Kidney (tissue), 14 donors: ENCODE results near the gene C2CD4B. TPM values are rescaled to one million over a fixed set of nuclear protein-coding genes. Genes with fewer than 3 reads are reported as not detected.

Source experiments
- DNase-seq, 5 donors: peaks; one replicate each; pipeline ENCODE4 v3.0.0-alpha.2; 2013 to 2020
- FAIRE-seq: peaks from 2 replicates; lab custom pipeline; 2012; peaks lifted over from hg19 to GRCh38; lab: Jason Lieb, UNC
- H3K27ac ChIP-seq, 2 donors: one replicate each; pipeline ENCODE4 v1.7.0; 2013; ENCODE audit warnings: low read depth in 2 of 2, low read length in 2 of 2, inconsistent platforms in 1 of 2
- H3K27me3 ChIP-seq: one replicate; pipeline ENCODE4 v1.7.1; 2013; ENCODE audit warnings: low read length, inconsistent platforms; ENCODE audit not compliant: control insufficient read depth, insufficient read depth
- H3K36me3 ChIP-seq, 3 donors: one replicate each; pipeline versions ENCODE4 v1.7.0 to v1.7.1; 2013; ENCODE audit warnings: low read length in 3 of 3, control low read depth in 1 of 3, inconsistent platforms in 1 of 3; ENCODE audit not compliant: insufficient read depth in 3 of 3, control insufficient read depth in 2 of 3
- H3K4me1 ChIP-seq, 3 donors: one replicate each; pipeline versions ENCODE4 v1.7.0 to v1.7.1; 2013; ENCODE audit warnings: low read length in 3 of 3, inconsistent platforms in 1 of 3, low read depth in 1 of 3; ENCODE audit not compliant: control insufficient read depth in 2 of 3, insufficient read depth in 2 of 3
- H3K4me3 ChIP-seq, 3 donors: one replicate each; pipeline versions ENCODE4 v1.7.0 to v1.8.1; 2013; ENCODE audit warnings: low read length in 3 of 3, control low read depth in 1 of 3, inconsistent platforms in 1 of 3
- H3K9ac ChIP-seq, 3 donors: one replicate each; pipeline versions ENCODE4 v1.7.0 to v1.7.1; 2013; ENCODE audit warnings: low read length in 3 of 3, control low read depth in 1 of 3, inconsistent platforms in 1 of 3
- H3K9me3 ChIP-seq, 3 donors: one replicate each; pipeline versions ENCODE4 v1.7.0 to v1.7.1; 2013; ENCODE audit warnings: low read length in 3 of 3, control low read depth in 1 of 3, inconsistent platforms in 1 of 3; ENCODE audit not compliant: control insufficient read depth in 2 of 3, insufficient read depth in 1 of 3
- intact Hi-C: fragments of 100-400 bp; cut with DNase I; formaldehyde crosslinking; loops from one replicate; pipeline ENCODE4 v1.11.1; 2022
- polyA plus RNA-seq: library from polyadenylated mRNA; stranded (reverse); fragments of 350-450 nt; fragmentation: Illumina TruSeq; extraction: RNeasy Lipid Tissue Mini Kit (QIAGEN cat#74804); gene quantifications from one replicate; pipeline ENCODE4 v1.2.3, GENCODE V29; 2014; ENCODE audit warnings: low read depth, low replicate concordance; ENCODE audit not compliant: insufficient read depth
- total RNA-seq: library from RNA; stranded (reverse); fragmentation: NEBNext Ultra II Directional; extraction: Animal tissue kit (Norgen Biotek cat#: 25700); gene quantifications from one replicate; pipeline ENCODE4 v1.2.1, GENCODE V29; 2021
- TF ChIP-seq, protein P1 (sequence below): IDR thresholded peaks from 3 replicates; pipeline ENCODE4 v1.5.1; 2012; ENCODE audit warnings: mild to moderate bottlenecking, moderate library complexity, borderline replicate concordance; ENCODE audit not compliant: insufficient read depth; ENCODE audit errors: extremely low read depth
- donor health status: control.
- donor health status: control.
- donor health status: control.
- donor health status: control.
- donor health status: control.
- donor health status: DM: yes; HTN: yes; CAD: no.
- donor health status: Normal renal cell carcinoma (clear cell type).

The C2CD4B gene
- total and polyA plus RNA-seq, 2 donors from 2014 or later = 0.26 to 4.2 TPM

- TF ChIP-seq, protein P1, sequence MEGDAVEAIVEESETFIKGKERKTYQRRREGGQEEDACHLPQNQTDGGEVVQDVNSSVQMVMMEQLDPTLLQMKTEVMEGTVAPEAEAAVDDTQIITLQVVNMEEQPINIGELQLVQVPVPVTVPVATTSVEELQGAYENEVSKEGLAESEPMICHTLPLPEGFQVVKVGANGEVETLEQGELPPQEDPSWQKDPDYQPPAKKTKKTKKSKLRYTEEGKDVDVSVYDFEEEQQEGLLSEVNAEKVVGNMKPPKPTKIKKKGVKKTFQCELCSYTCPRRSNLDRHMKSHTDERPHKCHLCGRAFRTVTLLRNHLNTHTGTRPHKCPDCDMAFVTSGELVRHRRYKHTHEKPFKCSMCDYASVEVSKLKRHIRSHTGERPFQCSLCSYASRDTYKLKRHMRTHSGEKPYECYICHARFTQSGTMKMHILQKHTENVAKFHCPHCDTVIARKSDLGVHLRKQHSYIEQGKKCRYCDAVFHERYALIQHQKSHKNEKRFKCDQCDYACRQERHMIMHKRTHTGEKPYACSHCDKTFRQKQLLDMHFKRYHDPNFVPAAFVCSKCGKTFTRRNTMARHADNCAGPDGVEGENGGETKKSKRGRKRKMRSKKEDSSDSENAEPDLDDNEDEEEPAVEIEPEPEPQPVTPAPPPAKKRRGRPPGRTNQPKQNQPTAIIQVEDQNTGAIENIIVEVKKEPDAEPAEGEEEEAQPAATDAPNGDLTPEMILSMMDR = no peak
- FAIRE-seq (no peak), DNase-seq (no peak)
- Histone ChIP-seq H3K9me3 (no peaks in the 10 kb centered on the region), H3K4me1 (peaks cover 0 to 8% (median 4%) of the 10 kb centered on the region in 3 donors), H3K9ac (no peak overlapping the region), H3K36me3 (no peaks in the 10 kb centered on the region), H3K27ac (no peak overlapping the region), H3K4me3 (no peak overlapping the region), H3K27me3 (no peaks in the 10 kb centered on the region)
- intact Hi-C loops = no loop called here
Measured at GRCh38 chr15:62122249-62122648, 42.8 kb downstream of the C2CD4B start.

GRCh38 chr15:62121273-62122015, 43.6 kb downstream of the C2CD4B start:
- Histone ChIP-seq H3K4me1 (peaks cover 0 to 8% (median 4%) of the 10 kb centered on the region in 3 donors), H3K9me3 (no peaks in the 10 kb centered on the region), H3K4me3 (no peak overlapping the region), H3K27ac (no peak overlapping the region), H3K36me3 (no peaks in the 10 kb centered on the region), H3K9ac (no peak overlapping the region), H3K27me3 (no peaks in the 10 kb centered on the region)
- intact Hi-C loops = no loop called here
- FAIRE-seq = no peak
- TF ChIP-seq, protein P1 = no peak
- DNase-seq = no peak

GRCh38 chr15:62120776-62121175, 44.3 kb downstream of the C2CD4B start:
- no peaks in the 10 kb centered on the region for H3K9me3 ChIP-seq
- no peaks in the 10 kb centered on the region for H3K36me3 ChIP-seq
- H3K4me3 ChIP-seq = no peak overlapping the region
- DNase-seq (no peak), FAIRE-seq (no peak)
- H3K4me1 ChIP-seq = peaks cover 0 to 8% (median 2%) of the 10 kb centered on the region in 3 donors
- TF ChIP-seq, protein P1 = no peak
- no peak overlapping the region for H3K9ac ChIP-seq
- intact Hi-C loops = no loop called here
- no peak overlapping the region for H3K27ac ChIP-seq
- H3K27me3 ChIP-seq = no peaks in the 10 kb centered on the region
